ENCODE results near the gene CRYM.

- TF ChIP-seq GATA2 (IDR thresholded peaks at IDR 0.05; ENCODE audit: low read depth, low read length) (no peak), GATA3 (IDR thresholded peaks at IDR 0.05; ENCODE audit: low read depth, low read length) (no peak)
Observed at GRCh38 chr16:21262779-21263639, 15.1 kb downstream of the CRYM start.
